ENCODE data around the gene ZBTB12. TPM values are rescaled to one million over a fixed set of nuclear protein-coding genes. Genes with fewer than 3 reads are reported as not detected.
"Not testable (repeated sequence)": the region's sequence is repeated elsewhere in the genome, so short reads cannot be mapped to it uniquely, and the experiment has no call there.

The ZBTB12 gene
- 7.4 TPM for polyA plus RNA-seq (2013, experiment 1 of 2; ENCODE audit: insufficient read length)
- polyA plus RNA-seq (2013, experiment 2 of 2; ENCODE audit: insufficient read length) = 6.9 TPM

GRCh38 chr6:31901953-31902643 lies at the start of gene ZBTB12:
Gene ZBTB12 (minus strand): TSS chr6:31902086. CDS start chr6:31901305, 781 bp downstream.
- peak; percentile 94 for DNase-seq

GRCh38 chr6:31949926-31950548 lies 48.2 kb upstream of the ZBTB12 start:
- no peak for DNase-seq

GRCh38 chr6:31948753-31949413 lies 47.0 kb upstream of the ZBTB12 start:
- peak; percentile 25 for DNase-seq

GRCh38 chr6:31948306-31948705 lies 46.4 kb upstream of the ZBTB12 start:
- DNase-seq = no peak

- DNase-seq = no peak
Measured at GRCh38 chr6:31947864-31948263, 46.0 kb upstream of the ZBTB12 start.

GRCh38 chr6:31947070-31947675 lies 45.3 kb upstream of the ZBTB12 start:
- no peak for DNase-seq

GRCh38 chr6:31946370-31946885 lies 44.5 kb upstream of the ZBTB12 start:
- no peak for DNase-seq

- DNase-seq = peak; percentile 82
Measured at GRCh38 chr6:31945507-31946369, 43.9 kb upstream of the ZBTB12 start, which contains the start of gene CFB. Gene CFB (plus strand): TSS chr6:31946095. CDS start chr6:31946222, 127 bp downstream.

GRCh38 chr6:31945154-31945506 lies 43.2 kb upstream of the ZBTB12 start:
- DNase-seq = no peak

GRCh38 chr6:31943742-31944141 lies 41.9 kb upstream of the ZBTB12 start:
- no peak for DNase-seq

GRCh38 chr6:31940256-31940664 lies 38.4 kb upstream of the ZBTB12 start:
- peak; percentile 62 for DNase-seq

- DNase-seq = no peak
Measured at GRCh38 chr6:31935823-31936222, 33.9 kb upstream of the ZBTB12 start.

GRCh38 chr6:31935021-31935420 lies 33.1 kb upstream of the ZBTB12 start:
- DNase-seq = no peak

- no peak for DNase-seq
Measured at GRCh38 chr6:31933537-31933936, 31.7 kb upstream of the ZBTB12 start.

GRCh38 chr6:31932137-31932536 lies 30.3 kb upstream of the ZBTB12 start:
- not testable (repeated sequence) for DNase-seq

GRCh38 chr6:31930962-31931361 lies 29.1 kb upstream of the ZBTB12 start:
- DNase-seq = no peak

- no peak for DNase-seq
Measured at GRCh38 chr6:31928672-31928939, 26.7 kb upstream of the ZBTB12 start.

- DNase-seq = no peak
Measured at GRCh38 chr6:31927863-31928671, 26.2 kb upstream of the ZBTB12 start.

- no peak for DNase-seq
Measured at GRCh38 chr6:31927242-31927862, 25.5 kb upstream of the ZBTB12 start, which contains the start of gene C2. Gene C2 (plus strand): TSS chr6:31927717. CDS start chr6:31927753, 36 bp downstream.

- DNase-seq = no peak
Measured at GRCh38 chr6:31922942-31923341, 21.1 kb upstream of the ZBTB12 start.

GRCh38 chr6:31920811-31921210 lies 18.9 kb upstream of the ZBTB12 start:
- no peak for DNase-seq
